Cardiac muscle cell (in vitro differentiated cells and primary cell): ENCODE results near the gene RNF187. TPM values are rescaled to one million over a fixed set of nuclear protein-coding genes. Genes with fewer than 3 reads are reported as not detected.

Experiments used
- DNase-seq, 2 donors: peaks; one replicate each; pipeline versions ENCODE4 v3.0.0 to v3.0.0-alpha.2; 2010 to 2017; ENCODE audit warnings: low read depth in 1 of 2, low spot score in 1 of 2
- H3K27ac ChIP-seq: fragments of 200-600 bp; sonication (generic); 2 replicates; pipeline ENCODE4 v1.5.1; 2016
- H3K27me3 ChIP-seq: fragments of 200-600 bp; sonication (generic); 2 replicates; pipeline ENCODE4 v1.6.0; 2016; ENCODE audit warnings: control low read depth
- H3K36me3 ChIP-seq: fragments of 200-600 bp; sonication (generic); 2 replicates; pipeline ENCODE4 v1.5.1; 2016; ENCODE audit warnings: control low read depth
- H3K4me1 ChIP-seq: fragments of 200-600 bp; sonication (generic); 2 replicates; pipeline ENCODE4 v1.8.1; 2017; ENCODE audit warnings: low read depth, mild to moderate bottlenecking, mixed run types
- H3K4me3 ChIP-seq: fragments of 200-600 bp; sonication (generic); 2 replicates; pipeline ENCODE4 v1.5.1; 2016; ENCODE audit warnings: mild to moderate bottlenecking
- H3K9me3 ChIP-seq: fragments of 200-600 bp; sonication (generic); 2 replicates; pipeline ENCODE4 v1.5.1; 2017; ENCODE audit warnings: low read depth, mild to moderate bottlenecking, control low read depth
- polyA plus RNA-seq: library from polyadenylated mRNA; unstranded; fragments of >200 nt; fragmentation: Nextera tagmentation; extraction: Ambion mirVana; gene quantifications from 2 replicates; pipeline ENCODE4 v1.2.1, GENCODE V29; 2016
- total RNA-seq: library from RNA; depleted of rRNA; stranded (reverse); fragments of >200 nt; gene quantifications from 2 replicates; pipeline ENCODE4 v1.2.3, GENCODE V29; 2016
- TF ChIP-seq, protein P1 (sequence below): IDR thresholded peaks from 2 replicates; pipeline ENCODE4 v1.5.1; 2012; ENCODE audit warnings: low read depth, mild to moderate bottlenecking, low read length

The RNF187 gene
- total and polyA plus RNA-seq, 2 experiments from 2014 or later, result 86.5 to 213 TPM

DNA sequence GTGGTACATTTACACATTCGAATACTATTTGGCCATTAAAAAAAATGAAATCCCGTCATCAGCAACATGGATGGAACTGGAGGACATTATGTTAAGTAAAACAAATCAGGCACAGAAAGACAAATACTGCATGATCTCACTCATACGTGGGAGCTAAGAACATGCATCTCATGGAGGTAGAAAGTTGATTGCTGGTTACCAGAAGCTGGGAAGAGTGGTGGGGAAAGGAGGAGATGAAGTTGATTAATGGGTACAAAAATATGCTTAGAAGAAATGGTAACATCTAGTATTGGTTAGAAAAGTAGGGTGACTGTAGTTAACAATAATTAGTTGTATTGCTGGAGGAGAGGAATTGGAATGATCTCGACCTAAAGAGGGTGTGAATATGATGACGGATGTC lies 24.6 kb upstream of the RNF187 start:
- no peak overlapping the region for H3K27ac ChIP-seq
- H3K4me3 ChIP-seq, result no peak overlapping the region
- DNase-seq, result no peak
- no peaks in the 10 kb centered on the region for H3K4me1 ChIP-seq
- H3K9me3 ChIP-seq, result no peaks in the 10 kb centered on the region
- no peaks in the 10 kb centered on the region for H3K36me3 ChIP-seq
- H3K27me3 ChIP-seq, result peaks cover 61% of the 10 kb centered on the region
- TF ChIP-seq, protein P1, sequence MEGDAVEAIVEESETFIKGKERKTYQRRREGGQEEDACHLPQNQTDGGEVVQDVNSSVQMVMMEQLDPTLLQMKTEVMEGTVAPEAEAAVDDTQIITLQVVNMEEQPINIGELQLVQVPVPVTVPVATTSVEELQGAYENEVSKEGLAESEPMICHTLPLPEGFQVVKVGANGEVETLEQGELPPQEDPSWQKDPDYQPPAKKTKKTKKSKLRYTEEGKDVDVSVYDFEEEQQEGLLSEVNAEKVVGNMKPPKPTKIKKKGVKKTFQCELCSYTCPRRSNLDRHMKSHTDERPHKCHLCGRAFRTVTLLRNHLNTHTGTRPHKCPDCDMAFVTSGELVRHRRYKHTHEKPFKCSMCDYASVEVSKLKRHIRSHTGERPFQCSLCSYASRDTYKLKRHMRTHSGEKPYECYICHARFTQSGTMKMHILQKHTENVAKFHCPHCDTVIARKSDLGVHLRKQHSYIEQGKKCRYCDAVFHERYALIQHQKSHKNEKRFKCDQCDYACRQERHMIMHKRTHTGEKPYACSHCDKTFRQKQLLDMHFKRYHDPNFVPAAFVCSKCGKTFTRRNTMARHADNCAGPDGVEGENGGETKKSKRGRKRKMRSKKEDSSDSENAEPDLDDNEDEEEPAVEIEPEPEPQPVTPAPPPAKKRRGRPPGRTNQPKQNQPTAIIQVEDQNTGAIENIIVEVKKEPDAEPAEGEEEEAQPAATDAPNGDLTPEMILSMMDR, result no peak

DNA sequence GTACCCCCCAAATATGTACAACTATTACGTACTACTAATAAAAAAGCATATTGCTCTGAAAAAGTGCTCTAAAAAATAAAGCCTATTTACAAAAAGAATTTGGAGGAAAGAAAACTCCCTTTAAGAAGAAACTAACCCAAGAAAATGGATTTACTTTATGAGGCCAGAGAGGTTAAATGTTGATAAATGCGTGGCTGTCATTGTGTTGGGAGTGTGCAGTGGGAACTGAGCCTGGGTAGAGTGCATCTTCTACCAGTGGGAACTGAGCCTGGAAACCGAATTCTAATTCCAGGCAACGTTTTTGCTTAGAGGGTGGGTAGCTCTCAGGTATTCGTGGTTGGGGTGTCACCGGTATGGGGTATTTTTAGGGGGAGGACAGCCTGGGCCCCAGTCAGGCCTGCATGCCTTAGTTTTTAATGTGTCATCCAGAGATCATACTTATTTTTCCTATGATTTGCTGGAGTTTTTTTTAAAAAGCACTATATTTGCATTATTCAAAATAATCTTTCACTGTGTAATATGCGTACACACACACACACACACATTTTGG lies 24.1 kb upstream of the RNF187 start:
- Histone ChIP-seq H3K27ac (no peak overlapping the region), H3K36me3 (no peaks in the 10 kb centered on the region), H3K9me3 (no peaks in the 10 kb centered on the region), H3K27me3 (peaks cover 67% of the 10 kb centered on the region), H3K4me3 (no peak overlapping the region), H3K4me1 (no peaks in the 10 kb centered on the region)
- TF ChIP-seq, protein P1, result no peak
- DNase-seq, result no peak

DNA sequence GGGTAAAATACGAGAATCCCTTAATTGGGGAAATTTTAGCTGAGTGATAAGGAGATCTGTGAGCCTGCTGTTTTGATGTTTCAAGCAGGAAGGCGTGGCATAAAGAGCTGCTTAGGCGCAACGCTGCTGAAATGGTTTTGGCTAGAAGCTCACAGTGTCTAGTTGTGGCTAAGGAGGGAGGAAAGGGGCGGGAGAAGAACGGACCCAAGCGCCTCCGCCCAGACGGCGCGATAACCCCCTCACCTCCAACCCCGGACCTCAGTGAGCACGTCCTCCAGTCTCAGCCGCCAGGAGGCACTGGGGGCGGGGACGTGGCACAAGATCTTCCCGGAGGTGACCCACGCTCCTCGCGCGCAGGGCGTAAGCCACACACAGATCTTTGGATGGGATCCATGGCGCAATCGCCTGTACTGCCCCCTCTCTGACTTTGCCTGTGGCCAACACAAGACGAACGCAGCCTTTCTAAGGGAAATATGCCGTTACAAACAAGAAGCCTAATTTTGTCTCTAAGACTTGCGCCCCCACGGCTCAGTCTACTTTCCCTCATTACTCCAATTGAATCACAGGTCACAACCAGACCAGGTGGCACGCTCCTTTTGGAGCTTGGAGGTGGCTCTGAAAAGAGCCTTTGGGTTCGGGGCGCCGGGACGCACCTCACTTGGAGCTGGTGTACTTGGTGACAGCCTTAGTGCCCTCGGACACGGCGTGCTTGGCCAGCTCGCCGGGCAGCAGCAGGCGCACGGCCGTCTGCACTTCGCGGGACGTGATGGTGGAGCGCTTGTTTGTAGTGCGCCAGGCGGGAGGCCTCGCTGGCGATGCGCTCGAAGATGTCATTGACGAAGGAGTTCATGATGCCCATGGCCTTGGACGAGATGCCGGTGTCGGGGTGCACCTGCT lies 23.4 kb upstream of the RNF187 start:
- no peaks in the 10 kb centered on the region for H3K36me3 ChIP-seq
- peak in 1 of 2 donors; percentile 52 for DNase-seq
- H3K4me1 ChIP-seq, result no peaks in the 10 kb centered on the region
- no peak overlapping the region for H3K27ac ChIP-seq
- TF ChIP-seq, protein P1, result peak; percentile 15
- H3K27me3 ChIP-seq, result peaks cover 74% of the 10 kb centered on the region
- no peaks in the 10 kb centered on the region for H3K9me3 ChIP-seq
- peak overlapping the region; percentile 39 for H3K4me3 ChIP-seq

DNA sequence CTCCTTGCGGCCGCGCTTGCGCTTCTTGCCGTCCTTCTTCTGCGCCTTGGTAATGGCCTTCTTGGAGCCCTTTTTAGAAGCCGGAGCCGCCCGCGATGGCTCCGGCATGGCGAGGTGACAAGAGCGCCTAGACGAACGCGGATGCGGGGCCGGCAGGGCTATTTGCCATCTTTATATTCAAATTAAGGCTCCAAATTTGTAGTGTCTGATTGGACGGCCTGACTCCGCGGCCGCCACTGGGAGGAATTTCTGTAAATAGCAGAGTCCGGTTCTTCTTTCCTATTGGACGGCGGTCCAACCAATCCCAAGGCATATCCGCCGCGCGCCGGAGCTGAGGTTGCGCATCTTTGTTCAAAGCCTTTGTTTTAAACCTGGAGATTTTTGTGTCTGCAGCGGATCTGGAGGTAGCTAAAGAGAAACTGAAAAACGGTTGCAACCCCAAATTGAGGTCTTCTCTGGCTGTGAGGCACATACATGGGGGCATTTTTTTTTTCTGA lies 22.6 kb upstream of the RNF187 start:
- Histone ChIP-seq H3K36me3 (no peaks in the 10 kb centered on the region), H3K4me3 (peak overlapping the region; percentile 39), H3K4me1 (no peaks in the 10 kb centered on the region), H3K9me3 (no peaks in the 10 kb centered on the region), H3K27ac (no peak overlapping the region), H3K27me3 (peaks cover 81% of the 10 kb centered on the region)
- DNase-seq, result peak; percentile 85 to 87
- TF ChIP-seq, protein P1, result no peak

DNA sequence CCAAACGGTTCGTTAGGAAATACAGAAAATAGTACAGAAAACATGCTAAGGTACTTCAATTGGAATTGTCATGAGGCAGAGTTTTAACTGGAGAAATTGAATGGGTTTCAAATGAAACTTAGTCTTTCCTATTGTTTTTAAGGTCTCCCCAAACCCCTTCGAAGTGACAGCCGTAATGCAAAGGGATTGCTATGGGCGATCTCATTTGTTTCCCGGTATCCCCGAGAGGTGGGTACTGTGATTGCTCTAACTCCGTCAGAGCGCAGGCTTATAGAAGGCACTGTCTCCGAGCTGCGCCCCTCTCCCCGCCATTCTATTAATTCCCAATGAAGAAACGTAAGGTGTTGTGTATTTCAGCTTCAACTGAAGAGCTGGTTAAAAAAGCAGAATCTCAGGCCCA lies 22.0 kb upstream of the RNF187 start:
- TF ChIP-seq, protein P1, result no peak
- Histone ChIP-seq H3K27ac (no peak overlapping the region), H3K4me3 (peak overlapping the region; percentile 39), H3K4me1 (no peaks in the 10 kb centered on the region), H3K36me3 (no peaks in the 10 kb centered on the region), H3K9me3 (no peaks in the 10 kb centered on the region), H3K27me3 (peaks cover 87% of the 10 kb centered on the region)
- DNase-seq, result no peak
